OCI-LY7 (cell line): ENCODE data around the gene TCFL5.

Experiments used
- EZH2phosphoT487 ChIP-seq: fragments of 200-600 bp; sonication (generic); IDR thresholded peaks from 2 replicates; pipeline ENCODE4 v1.6.1; 2018; ENCODE audit warnings: low read depth, borderline replicate concordance, mild to moderate bottlenecking, mixed run types, antibody characterized with exemption, low read length, moderate library complexity, mixed read lengths
- TF ChIP-seq, protein P1 (sequence below): fragments of 200-600 bp; sonication (generic); conservative IDR thresholded peaks from 2 replicates; pipeline ENCODE4 v1.5.1; 2014; ENCODE audit warnings: mild to moderate bottlenecking, antibody characterized with exemption, low read length, moderate library complexity, mixed read lengths

GRCh38 chr20:62804627-62805154 lies 56.9 kb downstream of the TCFL5 start, which contains the start of gene OGFR:
- TF ChIP-seq, protein P1, sequence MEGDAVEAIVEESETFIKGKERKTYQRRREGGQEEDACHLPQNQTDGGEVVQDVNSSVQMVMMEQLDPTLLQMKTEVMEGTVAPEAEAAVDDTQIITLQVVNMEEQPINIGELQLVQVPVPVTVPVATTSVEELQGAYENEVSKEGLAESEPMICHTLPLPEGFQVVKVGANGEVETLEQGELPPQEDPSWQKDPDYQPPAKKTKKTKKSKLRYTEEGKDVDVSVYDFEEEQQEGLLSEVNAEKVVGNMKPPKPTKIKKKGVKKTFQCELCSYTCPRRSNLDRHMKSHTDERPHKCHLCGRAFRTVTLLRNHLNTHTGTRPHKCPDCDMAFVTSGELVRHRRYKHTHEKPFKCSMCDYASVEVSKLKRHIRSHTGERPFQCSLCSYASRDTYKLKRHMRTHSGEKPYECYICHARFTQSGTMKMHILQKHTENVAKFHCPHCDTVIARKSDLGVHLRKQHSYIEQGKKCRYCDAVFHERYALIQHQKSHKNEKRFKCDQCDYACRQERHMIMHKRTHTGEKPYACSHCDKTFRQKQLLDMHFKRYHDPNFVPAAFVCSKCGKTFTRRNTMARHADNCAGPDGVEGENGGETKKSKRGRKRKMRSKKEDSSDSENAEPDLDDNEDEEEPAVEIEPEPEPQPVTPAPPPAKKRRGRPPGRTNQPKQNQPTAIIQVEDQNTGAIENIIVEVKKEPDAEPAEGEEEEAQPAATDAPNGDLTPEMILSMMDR, result no peak
- no peak for TF ChIP-seq EZH2phosphoT487
